Measurements from ENCODE around the gene TPST2.

DNA sequence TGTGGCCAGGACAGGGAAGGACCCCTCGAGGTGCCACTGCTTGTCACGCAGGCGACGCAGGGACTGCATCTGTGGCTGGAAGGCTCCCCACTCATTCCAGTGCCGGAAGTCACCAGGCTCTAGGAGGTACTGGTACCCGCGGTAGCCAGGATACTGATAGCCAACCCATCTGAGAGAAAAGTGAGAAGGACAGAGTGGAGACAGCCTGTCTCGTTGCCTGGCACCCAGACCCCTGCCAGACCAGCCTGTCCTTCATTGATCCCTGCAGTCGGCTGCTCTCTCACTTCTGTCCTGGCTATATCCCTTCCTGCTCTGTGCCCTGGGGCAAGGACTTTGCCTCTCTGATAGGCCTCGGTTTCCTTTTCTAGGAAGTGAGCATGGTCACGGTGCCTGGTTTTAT lies 9.6 kb upstream of the TPST2 start:
- TF ChIP-seq, protein P1, sequence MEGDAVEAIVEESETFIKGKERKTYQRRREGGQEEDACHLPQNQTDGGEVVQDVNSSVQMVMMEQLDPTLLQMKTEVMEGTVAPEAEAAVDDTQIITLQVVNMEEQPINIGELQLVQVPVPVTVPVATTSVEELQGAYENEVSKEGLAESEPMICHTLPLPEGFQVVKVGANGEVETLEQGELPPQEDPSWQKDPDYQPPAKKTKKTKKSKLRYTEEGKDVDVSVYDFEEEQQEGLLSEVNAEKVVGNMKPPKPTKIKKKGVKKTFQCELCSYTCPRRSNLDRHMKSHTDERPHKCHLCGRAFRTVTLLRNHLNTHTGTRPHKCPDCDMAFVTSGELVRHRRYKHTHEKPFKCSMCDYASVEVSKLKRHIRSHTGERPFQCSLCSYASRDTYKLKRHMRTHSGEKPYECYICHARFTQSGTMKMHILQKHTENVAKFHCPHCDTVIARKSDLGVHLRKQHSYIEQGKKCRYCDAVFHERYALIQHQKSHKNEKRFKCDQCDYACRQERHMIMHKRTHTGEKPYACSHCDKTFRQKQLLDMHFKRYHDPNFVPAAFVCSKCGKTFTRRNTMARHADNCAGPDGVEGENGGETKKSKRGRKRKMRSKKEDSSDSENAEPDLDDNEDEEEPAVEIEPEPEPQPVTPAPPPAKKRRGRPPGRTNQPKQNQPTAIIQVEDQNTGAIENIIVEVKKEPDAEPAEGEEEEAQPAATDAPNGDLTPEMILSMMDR (IDR thresholded peaks at IDR 0.05) = no peak
- no peak for TF ChIP-seq POLR2A (IDR thresholded peaks at IDR 0.05)

All from testis (tissue), 2 donors.